ENCODE data around the gene DDAH1.

- TF ChIP-seq CTCF (IDR thresholded peaks at IDR 0.05; ENCODE audit: insufficient read depth, low read length, poor library complexity, severe bottlenecking) (no peak), EZH2phosphoT487 (conservative IDR thresholded peaks at IDR 0.05; ENCODE audit: low read length) (no peak)
These were observed 8.4 kb upstream of the DDAH1 start for GRCh38 chr1:85473390-85473789.

All from SU-DHL-6 (cell line).